Endothelial cell of umbilical vein (primary cell): ENCODE results near the gene RRAS. TPM values are rescaled to one million over a fixed set of nuclear protein-coding genes. Genes with fewer than 3 reads are reported as not detected.

Experiments used
- BruUV-seq: library from RNA; stranded (reverse); fragments of 400-500 nt; replicated peaks from 2 replicates; lab custom pipeline; 2021; lab: Mats Ljungman, UMichigan
- CTCF ChIA-PET: fragments of 300-600, 350-600 bp; sonication (Branson Sonifier 250); formaldehyde crosslinking; loops from one replicate; lab custom pipeline; 2021; ENCODE audit warnings: antibody characterized with exemption, inconsistent platforms; lab: Charles Lee
- POLR2A ChIA-PET: fragments of 300-600, 350-600 bp; sonication (Branson Sonifier 250); formaldehyde crosslinking; loops from one replicate; lab custom pipeline; 2021; ENCODE audit warnings: antibody characterized with exemption, inconsistent platforms; lab: Charles Lee
- DNase-seq: peaks from one replicate; pipeline ENCODE4 v3.0.0-alpha.2; 2011; ENCODE audit warnings: low read depth, low spot score
- FAIRE-seq: peaks from 2 replicates; lab custom pipeline; 2011; peaks lifted over from hg19 to GRCh38; lab: Jason Lieb, UNC
- H2AFZ ChIP-seq: 2 replicates; pipeline ENCODE4 v1.6.0; 2012; ENCODE audit warnings: low read depth, low read length, control low read depth, inconsistent platforms
- H3K27ac ChIP-seq: 2 replicates; pipeline ENCODE4 v1.5.1; 2011; ENCODE audit warnings: low read depth, mild to moderate bottlenecking, control low read depth, low read length, moderate library complexity; ENCODE audit not compliant: insufficient read depth
- H3K27me3 ChIP-seq, 2 experiments: 2 replicates each; pipeline versions ENCODE4 v1.6.0 to v1.6.1; 2011; ENCODE audit warnings: low read length in 2 of 2, mixed read lengths in 1 of 2; ENCODE audit not compliant: control insufficient read depth in 2 of 2, insufficient read depth in 2 of 2
- H3K36me3 ChIP-seq, 2 experiments: 2 replicates in 1 of 2; 3 replicates in 1 of 2; pipeline ENCODE4 v1.5.1; 2011; ENCODE audit warnings: low read length in 2 of 2, mild to moderate bottlenecking in 1 of 2, moderate library complexity in 1 of 2; ENCODE audit not compliant: control insufficient read depth in 2 of 2, insufficient read depth in 2 of 2; ENCODE audit errors: extremely low read depth in 1 of 2
- H3K4me1 ChIP-seq: 3 replicates; pipeline ENCODE4 v1.5.1; 2011; ENCODE audit warnings: mild to moderate bottlenecking, low read length; ENCODE audit not compliant: control insufficient read depth, insufficient read depth; ENCODE audit errors: extremely low read depth
- H3K4me2 ChIP-seq: 2 replicates; pipeline ENCODE4 v1.6.1; 2011; ENCODE audit warnings: low read length, control low read depth, mixed read lengths; ENCODE audit not compliant: insufficient read depth
- H3K4me3 ChIP-seq, 3 experiments: fragments of 200-600 bp in 1 of 3; sonication (generic), shearing (Covaris generic) in 1 of 3; replicated peaks in 1 of 3; 2 replicates each; pipeline ENCODE4 v1.5.1; 2011 to 2016; ENCODE audit warnings: control low read depth in 3 of 3, low read length in 3 of 3, mild to moderate bottlenecking in 2 of 3, inconsistent platforms in 1 of 3, low read depth in 1 of 3, moderate library complexity in 1 of 3; ENCODE audit not compliant: insufficient read depth in 1 of 3
- H3K79me2 ChIP-seq: 2 replicates; pipeline ENCODE4 v1.6.0; 2012; ENCODE audit warnings: low read length, inconsistent platforms; ENCODE audit not compliant: control insufficient read depth, insufficient read depth
- H3K9ac ChIP-seq: replicated peaks from 2 replicates; pipeline ENCODE3; 2011; ENCODE audit warnings: low read length, control low read depth; ENCODE audit not compliant: insufficient read depth; ENCODE audit errors: extremely low read depth
- H3K9me1 ChIP-seq: replicated peaks from 3 replicates; pipeline ENCODE4 v1.6.0; 2011; ENCODE audit warnings: mild to moderate bottlenecking, low read length; ENCODE audit not compliant: control insufficient read depth, insufficient read depth; ENCODE audit errors: extremely low read depth
- H3K9me3 ChIP-seq: replicated peaks from 2 replicates; pipeline ENCODE4 v1.5.1; 2012; ENCODE audit warnings: low read length, inconsistent platforms; ENCODE audit not compliant: control insufficient read depth, insufficient read depth
- H4K20me1 ChIP-seq: replicated peaks from 2 replicates; pipeline ENCODE3; 2011; ENCODE audit warnings: mild to moderate bottlenecking, low read length; ENCODE audit not compliant: control insufficient read depth, insufficient read depth; ENCODE audit errors: extremely low read depth
- EZH2 ChIP-seq: IDR thresholded peaks from 2 replicates; pipeline ENCODE4 v1.6.1; 2012; ENCODE audit warnings: borderline replicate concordance, low read depth, mild to moderate bottlenecking, moderate library complexity, low read length, inconsistent platforms; ENCODE audit not compliant: severe bottlenecking
- FOS ChIP-seq: IDR thresholded peaks from 2 replicates; pipeline ENCODE4 v1.6.1; 2011; ENCODE audit warnings: mild to moderate bottlenecking, low read length, moderate library complexity, borderline replicate concordance; ENCODE audit not compliant: insufficient read depth
- GATA2 ChIP-seq: IDR thresholded peaks from 2 replicates; pipeline ENCODE4 v1.7.0; 2011; ENCODE audit warnings: low read depth, mild to moderate bottlenecking, moderate library complexity, mixed read lengths, low read length; ENCODE audit not compliant: insufficient read length, insufficient read depth
- JUN ChIP-seq: IDR thresholded peaks from 2 replicates; pipeline ENCODE4 v1.6.1; 2011; ENCODE audit warnings: borderline replicate concordance, low read depth; ENCODE audit not compliant: insufficient read length, insufficient read depth
- MAX ChIP-seq: IDR thresholded peaks from 2 replicates; pipeline ENCODE4 v1.6.1; 2011; ENCODE audit not compliant: insufficient read depth, insufficient read length
- MYC ChIP-seq: IDR thresholded peaks from one replicate; pipeline ENCODE4 v1.6.1; 2011; ENCODE audit warnings: mild to moderate bottlenecking, low read depth, low read length
- POLR2A ChIP-seq: IDR thresholded peaks from 2 replicates; pipeline ENCODE4 v1.6.1; 2012; ENCODE audit warnings: low read depth, mild to moderate bottlenecking, control low read depth, low read length
- POLR2AphosphoS5 ChIP-seq: IDR thresholded peaks from 2 replicates; pipeline ENCODE4 v1.6.1; 2012; ENCODE audit warnings: low read depth, mild to moderate bottlenecking, control low read depth, low read length, moderate library complexity; ENCODE audit not compliant: insufficient read depth
- dilution Hi-C: fragments of 300-500 bp; cut with MboI; formaldehyde crosslinking; loops from one replicate; pipeline ENCODE4 v1.15.0; 2019; ENCODE audit warnings: low sequenced_read_pairs; ENCODE audit not compliant: extremely low pct_ligation_motif_present
- intact Hi-C: fragments of 100-400 bp; cut with micrococcal nuclease; formaldehyde crosslinking; loops from one replicate; pipeline ENCODE4 v1.10.0; 2022
- polyA plus RNA-seq, 4 experiments: library from polyadenylated mRNA; depleted of rRNA in 3 of 4; stranded (reverse) in 3 of 4; unstranded in 1 of 4; fragments of >200 nt; gene quantifications; 2 replicates each; pipeline versions ENCODE4 v1.2.1 to v1.2.3, GENCODE V29; 2011 to 2012; ENCODE audit warnings: missing spikeins in 1 of 4
- total RNA-seq: library from RNA; stranded (reverse); gene quantifications from 2 replicates; pipeline ENCODE4 v1.2.3, GENCODE V29; 2021
- TF ChIP-seq, protein P1 (sequence below), 2 donors: IDR thresholded peaks; 1 replicate in 1 of 2; 2 replicates in 1 of 2; pipeline ENCODE4 v1.5.1; 2011; ENCODE audit warnings: low read length in 2 of 2, mild to moderate bottlenecking in 2 of 2, moderate library complexity in 2 of 2, control low read depth in 1 of 2, inconsistent platforms in 1 of 2, low read depth in 1 of 2; ENCODE audit not compliant: insufficient read depth in 1 of 2; ENCODE audit errors: extremely low read depth in 1 of 2

RRAS gene
- total and polyA plus RNA-seq, 2 donors (not counting 3 experiments of a cell fraction or from before 2014, with no cell fraction given): 89.5 to 250 TPM

- DNase-seq (no peak), FAIRE-seq (no peak)
- Histone ChIP-seq H3K9me3 (no peaks in the 10 kb centered on the region), H3K4me1 (peaks cover 24% of the 10 kb centered on the region), H3K36me3 (peaks cover 2 to 17% of the 10 kb centered on the region in 2 experiments), H3K27me3 (no peaks in the 10 kb centered on the region), H3K9me1 (no peaks in the 10 kb centered on the region), H4K20me1 (no peaks in the 10 kb centered on the region), H3K4me2 (peak overlapping the region; percentile 96), H3K4me3 (peak overlapping the region in 1 of 3 experiments; percentile 97), H2AFZ (no peak overlapping the region), H3K27ac (no peak overlapping the region), H3K9ac (no peak overlapping the region), H3K79me2 (peaks cover 57% of the 10 kb centered on the region)
- no TSS peak for BruUV-seq
- ChIA-PET POLR2A (interaction anchor here (0.6 kb wide), 1 partner anchor 116 kb away, joined by 4 read pairs; the partner anchor contains the start of gene RCN3), CTCF (interaction anchor here (1.3 to 2.4 kb wide), 2 partner anchors 21 to 73 kb away, joined by 3 to 9 read pairs; partner anchors contain the start of genes BCL2L12 and IRF3)
- dilution Hi-C loops: no loop called here
- TF ChIP-seq POLR2AphosphoS5: no peak
- no peak for TF ChIP-seq MYC
- TF ChIP-seq GATA2: no peak
- no peak for TF ChIP-seq MAX
- TF ChIP-seq FOS: no peak
- TF ChIP-seq JUN: no peak
- TF ChIP-seq, protein P1, sequence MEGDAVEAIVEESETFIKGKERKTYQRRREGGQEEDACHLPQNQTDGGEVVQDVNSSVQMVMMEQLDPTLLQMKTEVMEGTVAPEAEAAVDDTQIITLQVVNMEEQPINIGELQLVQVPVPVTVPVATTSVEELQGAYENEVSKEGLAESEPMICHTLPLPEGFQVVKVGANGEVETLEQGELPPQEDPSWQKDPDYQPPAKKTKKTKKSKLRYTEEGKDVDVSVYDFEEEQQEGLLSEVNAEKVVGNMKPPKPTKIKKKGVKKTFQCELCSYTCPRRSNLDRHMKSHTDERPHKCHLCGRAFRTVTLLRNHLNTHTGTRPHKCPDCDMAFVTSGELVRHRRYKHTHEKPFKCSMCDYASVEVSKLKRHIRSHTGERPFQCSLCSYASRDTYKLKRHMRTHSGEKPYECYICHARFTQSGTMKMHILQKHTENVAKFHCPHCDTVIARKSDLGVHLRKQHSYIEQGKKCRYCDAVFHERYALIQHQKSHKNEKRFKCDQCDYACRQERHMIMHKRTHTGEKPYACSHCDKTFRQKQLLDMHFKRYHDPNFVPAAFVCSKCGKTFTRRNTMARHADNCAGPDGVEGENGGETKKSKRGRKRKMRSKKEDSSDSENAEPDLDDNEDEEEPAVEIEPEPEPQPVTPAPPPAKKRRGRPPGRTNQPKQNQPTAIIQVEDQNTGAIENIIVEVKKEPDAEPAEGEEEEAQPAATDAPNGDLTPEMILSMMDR (IDR thresholded peaks at IDR 0.05; ENCODE audit: extremely low read depth in 1 of 2, insufficient read depth in 1 of 2, low read depth in 1 of 2, low read length in 2 of 2): no peak
- TF ChIP-seq EZH2: no peak
- no peak for TF ChIP-seq POLR2A
- intact Hi-C loops: loop anchor here (5.0 kb wide), 1 partner anchor 191 kb away; the partner anchor contains the start of genes ALDH16A1 and PIH1D1
Observed at GRCh38 chr19:49643466-49643865, 3.5 kb upstream of the RRAS start.
